Panc1 (cell line): ENCODE results near the gene CACNA1C. TPM values are rescaled to one million over a fixed set of nuclear protein-coding genes. Genes with fewer than 3 reads are reported as not detected.

Experiments
- ATAC-seq: fragments of 200-7000 bp; cut with Tn5 transposase; 2 replicates; pipeline ENCODE4 v1.9.1; 2020; ENCODE audit warnings: mild to moderate bottlenecking, moderate library complexity
- BruUV-seq: library from RNA; stranded (reverse); fragments of 400-500 nt; replicated peaks from 2 replicates; lab custom pipeline; 2021; lab: Mats Ljungman, UMichigan
- CTCF ChIA-PET: fragments of 300-600 bp; sonication (Branson Sonifier 250); formaldehyde crosslinking; loops from one replicate; lab custom pipeline; 2022; ENCODE audit warnings: antibody characterized with exemption; lab: Charles Lee
- POLR2A ChIA-PET: fragments of 300-600 bp; sonication (Branson Sonifier 250); formaldehyde crosslinking; loops from one replicate; lab custom pipeline; 2022; ENCODE audit warnings: antibody characterized with exemption; lab: Charles Lee
- DNase-seq: peaks from one replicate; pipeline ENCODE4 v3.0.0-alpha.2; 2010; ENCODE audit warnings: low read depth, low spot score
- H3K27ac ChIP-seq: 2 replicates; pipeline ENCODE4 v1.5.1; 2011; ENCODE audit warnings: mild to moderate bottlenecking, low read length, inconsistent platforms
- H3K27me3 ChIP-seq: fragments of 200-500 bp; sonication (Bioruptor generic); 2 replicates; pipeline ENCODE4 v1.6.0; 2014; ENCODE audit warnings: low read length, inconsistent platforms; ENCODE audit not compliant: control insufficient read depth, insufficient read depth
- H3K36me3 ChIP-seq: fragments of 200-500 bp; sonication (Bioruptor generic); 2 replicates; pipeline ENCODE4 v1.5.1; 2014; ENCODE audit warnings: inconsistent platforms, mild to moderate bottlenecking, low read length, moderate library complexity; ENCODE audit not compliant: control insufficient read depth, insufficient read depth
- H3K4me1 ChIP-seq: 2 replicates; pipeline ENCODE4 v1.5.1; 2011; ENCODE audit warnings: inconsistent platforms, mild to moderate bottlenecking, low read length, moderate library complexity; ENCODE audit not compliant: control insufficient read depth, insufficient read depth
- H3K4me3 ChIP-seq, 2 experiments: 2 replicates each; pipeline ENCODE4 v1.5.1; 2011 to 2012; ENCODE audit warnings: low read depth in 2 of 2, low read length in 2 of 2, mild to moderate bottlenecking in 2 of 2, inconsistent platforms in 1 of 2, moderate library complexity in 1 of 2
- H3K9me3 ChIP-seq: fragments of 200-500 bp; sonication (Bioruptor generic); 2 replicates; pipeline ENCODE4 v1.5.1; 2014; ENCODE audit warnings: low read depth, mild to moderate bottlenecking, inconsistent platforms, low read length, moderate library complexity; ENCODE audit not compliant: control insufficient read depth, insufficient read depth
- POLR2AphosphoS5 ChIP-seq: IDR thresholded peaks from 2 replicates; pipeline ENCODE4 v1.6.1; 2012; ENCODE audit warnings: mild to moderate bottlenecking, low read depth, low read length, moderate library complexity
- SIN3A ChIP-seq: IDR thresholded peaks from 2 replicates; pipeline ENCODE4 v1.6.1; 2012; ENCODE audit warnings: low read depth, mild to moderate bottlenecking, low read length, moderate library complexity, borderline replicate concordance; ENCODE audit not compliant: insufficient read depth
- TCF7L2 ChIP-seq: IDR thresholded peaks from 2 replicates; pipeline ENCODE4 v1.6.1; 2011; ENCODE audit warnings: mild to moderate bottlenecking, low read depth, low read length, inconsistent platforms
- in situ Hi-C: cut with HindIII; loops from 2 replicates; pipeline ENCODE4 v1.10.0; 2016; ENCODE audit warnings: low sequenced_read_pairs, low pct_unique_long_range_greater_than_20kb
- intact Hi-C: fragments of 100-400 bp; cut with micrococcal nuclease; formaldehyde crosslinking; loops from one replicate; pipeline ENCODE4 v1.10.0; 2022; ENCODE audit not compliant: unreplicated experiment
- total RNA-seq: library from RNA; stranded (reverse); gene quantifications from one replicate; pipeline ENCODE4 v1.2.1, GENCODE V29; 2021; ENCODE audit not compliant: unreplicated experiment
- TF ChIP-seq, protein P1 (sequence below): fragments of 450-650 bp; IDR thresholded peaks from 2 replicates; pipeline ENCODE4 v1.5.1; 2017; ENCODE audit warnings: mild to moderate bottlenecking
- TF ChIP-seq, protein P2 (sequence below), 2 experiments: IDR thresholded peaks; 2 replicates each; pipeline ENCODE4 v1.6.1; 2011 to 2012; ENCODE audit warnings: low read depth in 2 of 2, control low read depth in 1 of 2, low read length in 1 of 2, mild to moderate bottlenecking in 1 of 2, moderate library complexity in 1 of 2; ENCODE audit not compliant: insufficient read depth in 1 of 2

CACNA1C gene
- total RNA-seq, 1 experiment from 2014 or later, result 0.03 TPM

- Histone ChIP-seq H3K36me3 (no peaks in the 10 kb centered on the region), H3K27me3 (no peaks in the 10 kb centered on the region), H3K27ac (no peak overlapping the region), H3K9me3 (no peaks in the 10 kb centered on the region), H3K4me3 (no peak overlapping the region), H3K4me1 (no peaks in the 10 kb centered on the region)
- no peak for TF ChIP-seq SIN3A
- no peak for TF ChIP-seq POLR2AphosphoS5
- TF ChIP-seq, protein P1, sequence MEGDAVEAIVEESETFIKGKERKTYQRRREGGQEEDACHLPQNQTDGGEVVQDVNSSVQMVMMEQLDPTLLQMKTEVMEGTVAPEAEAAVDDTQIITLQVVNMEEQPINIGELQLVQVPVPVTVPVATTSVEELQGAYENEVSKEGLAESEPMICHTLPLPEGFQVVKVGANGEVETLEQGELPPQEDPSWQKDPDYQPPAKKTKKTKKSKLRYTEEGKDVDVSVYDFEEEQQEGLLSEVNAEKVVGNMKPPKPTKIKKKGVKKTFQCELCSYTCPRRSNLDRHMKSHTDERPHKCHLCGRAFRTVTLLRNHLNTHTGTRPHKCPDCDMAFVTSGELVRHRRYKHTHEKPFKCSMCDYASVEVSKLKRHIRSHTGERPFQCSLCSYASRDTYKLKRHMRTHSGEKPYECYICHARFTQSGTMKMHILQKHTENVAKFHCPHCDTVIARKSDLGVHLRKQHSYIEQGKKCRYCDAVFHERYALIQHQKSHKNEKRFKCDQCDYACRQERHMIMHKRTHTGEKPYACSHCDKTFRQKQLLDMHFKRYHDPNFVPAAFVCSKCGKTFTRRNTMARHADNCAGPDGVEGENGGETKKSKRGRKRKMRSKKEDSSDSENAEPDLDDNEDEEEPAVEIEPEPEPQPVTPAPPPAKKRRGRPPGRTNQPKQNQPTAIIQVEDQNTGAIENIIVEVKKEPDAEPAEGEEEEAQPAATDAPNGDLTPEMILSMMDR, result no peak
- TF ChIP-seq, protein P2, sequence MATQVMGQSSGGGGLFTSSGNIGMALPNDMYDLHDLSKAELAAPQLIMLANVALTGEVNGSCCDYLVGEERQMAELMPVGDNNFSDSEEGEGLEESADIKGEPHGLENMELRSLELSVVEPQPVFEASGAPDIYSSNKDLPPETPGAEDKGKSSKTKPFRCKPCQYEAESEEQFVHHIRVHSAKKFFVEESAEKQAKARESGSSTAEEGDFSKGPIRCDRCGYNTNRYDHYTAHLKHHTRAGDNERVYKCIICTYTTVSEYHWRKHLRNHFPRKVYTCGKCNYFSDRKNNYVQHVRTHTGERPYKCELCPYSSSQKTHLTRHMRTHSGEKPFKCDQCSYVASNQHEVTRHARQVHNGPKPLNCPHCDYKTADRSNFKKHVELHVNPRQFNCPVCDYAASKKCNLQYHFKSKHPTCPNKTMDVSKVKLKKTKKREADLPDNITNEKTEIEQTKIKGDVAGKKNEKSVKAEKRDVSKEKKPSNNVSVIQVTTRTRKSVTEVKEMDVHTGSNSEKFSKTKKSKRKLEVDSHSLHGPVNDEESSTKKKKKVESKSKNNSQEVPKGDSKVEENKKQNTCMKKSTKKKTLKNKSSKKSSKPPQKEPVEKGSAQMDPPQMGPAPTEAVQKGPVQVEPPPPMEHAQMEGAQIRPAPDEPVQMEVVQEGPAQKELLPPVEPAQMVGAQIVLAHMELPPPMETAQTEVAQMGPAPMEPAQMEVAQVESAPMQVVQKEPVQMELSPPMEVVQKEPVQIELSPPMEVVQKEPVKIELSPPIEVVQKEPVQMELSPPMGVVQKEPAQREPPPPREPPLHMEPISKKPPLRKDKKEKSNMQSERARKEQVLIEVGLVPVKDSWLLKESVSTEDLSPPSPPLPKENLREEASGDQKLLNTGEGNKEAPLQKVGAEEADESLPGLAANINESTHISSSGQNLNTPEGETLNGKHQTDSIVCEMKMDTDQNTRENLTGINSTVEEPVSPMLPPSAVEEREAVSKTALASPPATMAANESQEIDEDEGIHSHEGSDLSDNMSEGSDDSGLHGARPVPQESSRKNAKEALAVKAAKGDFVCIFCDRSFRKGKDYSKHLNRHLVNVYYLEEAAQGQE (IDR thresholded peaks at IDR 0.05; ENCODE audit: insufficient read depth in 1 of 2, low read depth in 2 of 2, low read length in 1 of 2), result no peak
- no peak for TF ChIP-seq TCF7L2
- no TSS peak for BruUV-seq
- in situ Hi-C loops (no loop called here), intact Hi-C loops (no loop called here)
- DNase-seq, result no peak
- POLR2A ChIA-PET, result no interaction called here
- CTCF ChIA-PET, result no interaction called here
- no peak for ATAC-seq
Observed at GRCh38 chr12:2453076-2453760, 400.4 kb downstream of the CACNA1C start.

DNA sequence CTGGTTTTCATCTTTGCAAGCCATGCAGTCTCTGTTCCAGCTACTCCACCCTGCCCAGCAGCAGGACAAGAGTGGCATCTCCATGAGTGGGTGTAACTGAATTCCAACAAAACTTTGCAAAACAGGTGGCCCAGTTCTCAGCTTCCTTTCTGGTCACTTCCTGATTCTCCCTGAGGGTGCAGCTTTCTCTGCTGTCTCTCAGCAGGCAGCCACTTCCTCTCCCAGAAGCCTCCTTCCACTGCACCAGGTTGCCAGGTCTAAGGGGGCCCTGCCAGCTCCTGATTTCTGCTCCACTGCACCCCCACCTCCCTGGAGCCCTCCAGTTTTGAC is 400.9 kb downstream of the CACNA1C start:
- Histone ChIP-seq H3K9me3 (no peaks in the 10 kb centered on the region), H3K27ac (no peak overlapping the region), H3K36me3 (no peaks in the 10 kb centered on the region), H3K4me3 (no peak overlapping the region), H3K4me1 (no peaks in the 10 kb centered on the region), H3K27me3 (no peaks in the 10 kb centered on the region)
- TF ChIP-seq TCF7L2 (no peak), POLR2AphosphoS5 (no peak), SIN3A (no peak)
- TF ChIP-seq, protein P2 (IDR thresholded peaks at IDR 0.05; ENCODE audit: insufficient read depth in 1 of 2, low read depth in 2 of 2, low read length in 1 of 2), result no peak
- TF ChIP-seq, protein P1, result no peak
- no TSS peak for BruUV-seq
- in situ Hi-C loops (no loop called here), intact Hi-C loops (no loop called here)
- ATAC-seq, result no peak
- ChIA-PET CTCF (no interaction called here), POLR2A (no interaction called here)
- DNase-seq, result no peak
